Activated CD4-positive, alpha-beta T cell treated with anti-CD3 and anti-CD28 coated beads, Interleukin-2, amount 10 ng/mL, durations not matched to agents 24 days and 14 days (primary cell): ENCODE results near the gene PRR14L. TPM values are rescaled to one million over a fixed set of nuclear protein-coding genes. Genes with fewer than 3 reads are reported as not detected.

Experiments
- DNase-seq: peaks from one replicate; pipeline ENCODE4 v3.0.0; 2022
- H3K27ac Mint-ChIP-seq: one replicate; pipeline ENCODE4 v1.8.0; 2022; ENCODE audit warnings: mild to moderate bottlenecking, mixed read lengths
- H3K27me3 Mint-ChIP-seq: one replicate; pipeline ENCODE4 v1.8.0; 2022; ENCODE audit warnings: mixed read lengths
- H3K36me3 Mint-ChIP-seq: one replicate; pipeline ENCODE4 v1.8.0; 2022; ENCODE audit warnings: low read depth, mild to moderate bottlenecking, mixed read lengths
- H3K4me1 Mint-ChIP-seq: one replicate; pipeline ENCODE4 v1.8.0; 2021; ENCODE audit warnings: mixed read lengths
- H3K4me3 Mint-ChIP-seq: one replicate; pipeline ENCODE4 v1.8.0; 2022; ENCODE audit warnings: mild to moderate bottlenecking, moderate library complexity, mixed read lengths
- H3K9me3 Mint-ChIP-seq: one replicate; pipeline ENCODE4 v1.8.0; 2021; ENCODE audit warnings: mixed read lengths
- intact Hi-C: fragments of 100-400 bp; cut with micrococcal nuclease; formaldehyde crosslinking; loops from one replicate; pipeline ENCODE4 v1.15.1; 2023
- total RNA-seq: library from RNA; stranded (reverse); gene quantifications from 2 replicates; pipeline ENCODE4 v1.2.3, GENCODE V29; 2022

The PRR14L gene
- total RNA-seq, 1 donor from 2014 or later, result 61.0 TPM

GRCh38 chr22:31631436-31631835 lies 118.5 kb downstream of the PRR14L start:
- intact Hi-C loops, result loop anchor here (2.0 to 5.0 kb wide), 4 partner anchors 135 to 339 kb away; partner anchors contain the start of genes EIF4ENIF1, PIK3IP1 and SFI1
- H3K36me3 Mint-ChIP-seq, result peaks cover 17% of the 10 kb centered on the region
- DNase-seq, result no peak
- peak overlapping the region; percentile 84 for H3K27ac Mint-ChIP-seq
- H3K4me1 Mint-ChIP-seq, result peaks cover 34% of the 10 kb centered on the region
- H3K9me3 Mint-ChIP-seq, result no peaks in the 10 kb centered on the region
- H3K27me3 Mint-ChIP-seq, result no peaks in the 10 kb centered on the region
- peak overlapping the region; percentile 90 for H3K4me3 Mint-ChIP-seq

Other genes starting within 250 kb of the PRR14L start
- gene PISD, start 87.9 kb downstream of the PRR14L start, total RNA-seq, result 44.9 and 52.1 TPM in 2 replicates
- gene DEPDC5, start 3.9 kb upstream of the PRR14L start, total RNA-seq, result 37.9 and 40.6 TPM in 2 replicates
- 138 and 141 TPM in 2 replicates for gene YWHAH, start 194.4 kb upstream of the PRR14L start, total RNA-seq